OCI-LY3 (cell line): ENCODE results near the gene PRX.

Experiments used
- EZH2phosphoT487 ChIP-seq: fragments of 200-600 bp; shearing (Covaris generic); IDR thresholded peaks from 2 replicates; pipeline ENCODE4 v1.6.1; 2018; ENCODE audit warnings: antibody characterized with exemption, mixed run types, low read depth
- TF ChIP-seq, protein P1 (sequence below): fragments of 200-600, 300-600 bp; sonication (generic); IDR thresholded peaks from 2 replicates; pipeline ENCODE4 v1.5.1; 2014; ENCODE audit warnings: antibody characterized with exemption, low read length, low read depth

DNA sequence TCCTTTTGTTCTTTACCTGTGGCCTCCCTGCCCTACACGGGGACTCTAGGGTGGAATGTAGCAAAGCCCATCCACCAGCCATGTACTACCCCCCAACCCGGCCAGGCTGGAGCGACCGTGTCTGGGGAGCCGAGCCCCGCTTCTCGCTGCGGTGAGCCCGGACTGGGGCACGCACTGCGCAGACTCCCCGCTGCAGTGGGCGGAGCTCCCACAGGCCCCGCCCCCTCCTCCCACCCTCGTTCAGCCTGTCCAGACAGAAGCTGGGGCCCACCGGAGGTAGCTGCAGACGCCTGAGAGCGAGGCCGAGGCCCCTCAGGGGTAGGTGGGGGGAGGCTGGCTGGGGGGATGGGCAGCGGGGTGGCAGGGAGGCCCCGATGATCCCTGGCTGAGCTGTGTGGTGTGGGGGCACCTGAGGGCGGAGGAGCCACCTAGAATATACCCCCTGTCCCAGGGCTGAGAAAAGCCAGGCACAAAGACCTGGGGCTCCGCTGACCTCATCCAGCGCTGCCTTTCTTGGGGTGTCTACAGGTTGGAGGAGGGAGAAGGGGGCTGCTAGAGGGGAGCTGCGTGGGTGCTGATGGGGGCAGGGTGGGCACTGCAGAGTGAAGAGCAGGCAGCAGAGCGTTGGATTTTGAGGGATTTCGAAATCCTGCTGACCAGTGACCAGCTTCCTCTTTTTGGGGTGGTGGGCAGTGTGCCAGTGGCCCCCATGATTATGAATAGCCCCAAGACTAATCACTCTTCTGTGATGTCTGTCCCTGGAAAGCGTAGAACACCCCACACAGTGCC lies 47.4 kb downstream of the PRX start:
- TF ChIP-seq, protein P1, sequence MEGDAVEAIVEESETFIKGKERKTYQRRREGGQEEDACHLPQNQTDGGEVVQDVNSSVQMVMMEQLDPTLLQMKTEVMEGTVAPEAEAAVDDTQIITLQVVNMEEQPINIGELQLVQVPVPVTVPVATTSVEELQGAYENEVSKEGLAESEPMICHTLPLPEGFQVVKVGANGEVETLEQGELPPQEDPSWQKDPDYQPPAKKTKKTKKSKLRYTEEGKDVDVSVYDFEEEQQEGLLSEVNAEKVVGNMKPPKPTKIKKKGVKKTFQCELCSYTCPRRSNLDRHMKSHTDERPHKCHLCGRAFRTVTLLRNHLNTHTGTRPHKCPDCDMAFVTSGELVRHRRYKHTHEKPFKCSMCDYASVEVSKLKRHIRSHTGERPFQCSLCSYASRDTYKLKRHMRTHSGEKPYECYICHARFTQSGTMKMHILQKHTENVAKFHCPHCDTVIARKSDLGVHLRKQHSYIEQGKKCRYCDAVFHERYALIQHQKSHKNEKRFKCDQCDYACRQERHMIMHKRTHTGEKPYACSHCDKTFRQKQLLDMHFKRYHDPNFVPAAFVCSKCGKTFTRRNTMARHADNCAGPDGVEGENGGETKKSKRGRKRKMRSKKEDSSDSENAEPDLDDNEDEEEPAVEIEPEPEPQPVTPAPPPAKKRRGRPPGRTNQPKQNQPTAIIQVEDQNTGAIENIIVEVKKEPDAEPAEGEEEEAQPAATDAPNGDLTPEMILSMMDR = no peak
- TF ChIP-seq EZH2phosphoT487 = no peak
